GM10248 (cell line): ENCODE measurements around the gene PTPRCAP.
"Not testable (repeated sequence)": the region's sequence is repeated elsewhere in the genome, so short reads cannot be mapped to it uniquely, and the experiment has no call there.

Source experiments
- CTCF ChIA-PET: fragments of 300-600 bp; sonication (Branson Sonifier 250); formaldehyde crosslinking; extraction: SDS; loops from one replicate; lab custom pipeline; 2021; ENCODE audit warnings: antibody characterized with exemption; lab: Yijun Ruan, JAX
- POLR2A ChIA-PET: fragments of 350-650 bp; sonication (Branson Sonifier 250); formaldehyde crosslinking; extraction: SDS; loops from one replicate; lab custom pipeline; 2020; ENCODE audit warnings: antibody characterized with exemption; lab: Yijun Ruan, JAX
- DNase-seq: peaks from one replicate; pipeline ENCODE4 v3.0.0; 2012; ENCODE audit errors: extremely low spot score
- CTCF ChIP-seq: IDR thresholded peaks from 2 replicates; pipeline ENCODE4 v1.5.1; 2012; ENCODE audit warnings: mild to moderate bottlenecking, low read depth; ENCODE audit errors: extremely low read depth, missing control alignments, control extremely low read depth

The PTPRCAP gene

GRCh38 chr11:67482827-67483798 is 45.6 kb upstream of the PTPRCAP start, which contains the start of gene AIP:
Gene AIP, plus strand, starts transcription at chr11:67483026. Its CDS starts 133 bp downstream, at chr11:67483159.
- ChIA-PET POLR2A (interaction anchor here (0.9 to 1.0 kb wide), 4 partner anchors 10 to 47 kb away, joined by 3 to 5 read pairs (median 3); partner anchors contain the start of gene PTPRCAP), CTCF (interaction anchor here (0.7 to 2.5 kb wide), 6 partner anchors 8 to 82 kb away, joined by 3 to 12 read pairs (median 6); partner anchors contain the start of genes PITPNM1 and TMEM134)
- DNase-seq = peak; percentile 94
- no peak for TF ChIP-seq CTCF

- ChIA-PET CTCF (interaction anchor here (0.7 to 2.5 kb wide), 8 partner anchors 9 to 100 kb away, joined by 3 to 12 read pairs (median 4); partner anchors contain the start of genes PITPNM1 and TMEM134), POLR2A (interaction anchor here (0.9 to 1.0 kb wide), 4 partner anchors 11 to 46 kb away, joined by 3 to 5 read pairs (median 3); partner anchors contain the start of gene PTPRCAP)
- TF ChIP-seq CTCF = no peak
- no peak for DNase-seq
Observed at GRCh38 chr11:67482275-67482826, 44.9 kb upstream of the PTPRCAP start.

- POLR2A ChIA-PET, DNase-seq: not testable (repeated sequence)
- CTCF ChIA-PET = interaction anchor here (1.2 kb wide), 1 partner anchor 126 kb away, joined by 5 read pairs; no protein-coding TSS in a partner anchor
Observed at GRCh38 chr11:67477344-67478050, 40.0 kb upstream of the PTPRCAP start.

- POLR2A ChIA-PET = interaction anchor here (1.3 kb wide), 1 partner anchor 75 kb away, joined by 4 read pairs; the partner anchor contains the start of gene PPP1CA
- DNase-seq, CTCF ChIA-PET: not testable (repeated sequence)
Observed at GRCh38 chr11:67476692-67477091, 39.2 kb upstream of the PTPRCAP start.

- no peak for DNase-seq
- ChIA-PET POLR2A (no interaction called here), CTCF (interaction anchor here (1.0 to 1.3 kb wide), 2 partner anchors 10 to 71 kb away, joined by 3 read pairs; partner anchors contain the start of genes AIP and PPP1CA)
Observed at GRCh38 chr11:67472882-67473281, 35.4 kb upstream of the PTPRCAP start.

GRCh38 chr11:67470337-67471002 is 33.0 kb upstream of the PTPRCAP start:
- TF ChIP-seq CTCF = no peak
- ChIA-PET POLR2A (interaction anchor here (0.5 kb wide), 1 partner anchor 17 kb away, joined by 3 read pairs; no protein-coding TSS in a partner anchor), CTCF (interaction anchor here (0.6 to 3.6 kb wide), 6 partner anchors 9 to 119 kb away, joined by 3 to 22 read pairs (median 4); partner anchors contain the start of genes AIP, PITPNM1 and PPP1CA)
- DNase-seq = no peak

More at GRCh38 chr11:67472882-67473281, 35.4 kb upstream of the PTPRCAP start:
- TF ChIP-seq CTCF = no peak
